OCI-LY7 (cell line): ENCODE measurements around the gene PGP.

Experiments used
- EZH2phosphoT487 ChIP-seq: fragments of 200-600 bp; sonication (generic); IDR thresholded peaks from 2 replicates; pipeline ENCODE4 v1.6.1; 2018; ENCODE audit warnings: low read depth, borderline replicate concordance, mild to moderate bottlenecking, mixed run types, antibody characterized with exemption, low read length, moderate library complexity, mixed read lengths
- TF ChIP-seq, protein P1 (sequence below): fragments of 200-600 bp; sonication (generic); conservative IDR thresholded peaks from 2 replicates; pipeline ENCODE4 v1.5.1; 2014; ENCODE audit warnings: mild to moderate bottlenecking, antibody characterized with exemption, low read length, moderate library complexity, mixed read lengths

GRCh38 chr16:2252806-2253148, 38.1 kb upstream of the PGP start:
- TF ChIP-seq, protein P1, sequence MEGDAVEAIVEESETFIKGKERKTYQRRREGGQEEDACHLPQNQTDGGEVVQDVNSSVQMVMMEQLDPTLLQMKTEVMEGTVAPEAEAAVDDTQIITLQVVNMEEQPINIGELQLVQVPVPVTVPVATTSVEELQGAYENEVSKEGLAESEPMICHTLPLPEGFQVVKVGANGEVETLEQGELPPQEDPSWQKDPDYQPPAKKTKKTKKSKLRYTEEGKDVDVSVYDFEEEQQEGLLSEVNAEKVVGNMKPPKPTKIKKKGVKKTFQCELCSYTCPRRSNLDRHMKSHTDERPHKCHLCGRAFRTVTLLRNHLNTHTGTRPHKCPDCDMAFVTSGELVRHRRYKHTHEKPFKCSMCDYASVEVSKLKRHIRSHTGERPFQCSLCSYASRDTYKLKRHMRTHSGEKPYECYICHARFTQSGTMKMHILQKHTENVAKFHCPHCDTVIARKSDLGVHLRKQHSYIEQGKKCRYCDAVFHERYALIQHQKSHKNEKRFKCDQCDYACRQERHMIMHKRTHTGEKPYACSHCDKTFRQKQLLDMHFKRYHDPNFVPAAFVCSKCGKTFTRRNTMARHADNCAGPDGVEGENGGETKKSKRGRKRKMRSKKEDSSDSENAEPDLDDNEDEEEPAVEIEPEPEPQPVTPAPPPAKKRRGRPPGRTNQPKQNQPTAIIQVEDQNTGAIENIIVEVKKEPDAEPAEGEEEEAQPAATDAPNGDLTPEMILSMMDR, result no peak
- no peak for TF ChIP-seq EZH2phosphoT487
